ENCODE data around the gene ADGRV1.
"Not testable (repeated sequence)": the region's sequence is repeated elsewhere in the genome, so short reads cannot be mapped to it uniquely, and the experiment has no call there.

ADGRV1 gene

DNA sequence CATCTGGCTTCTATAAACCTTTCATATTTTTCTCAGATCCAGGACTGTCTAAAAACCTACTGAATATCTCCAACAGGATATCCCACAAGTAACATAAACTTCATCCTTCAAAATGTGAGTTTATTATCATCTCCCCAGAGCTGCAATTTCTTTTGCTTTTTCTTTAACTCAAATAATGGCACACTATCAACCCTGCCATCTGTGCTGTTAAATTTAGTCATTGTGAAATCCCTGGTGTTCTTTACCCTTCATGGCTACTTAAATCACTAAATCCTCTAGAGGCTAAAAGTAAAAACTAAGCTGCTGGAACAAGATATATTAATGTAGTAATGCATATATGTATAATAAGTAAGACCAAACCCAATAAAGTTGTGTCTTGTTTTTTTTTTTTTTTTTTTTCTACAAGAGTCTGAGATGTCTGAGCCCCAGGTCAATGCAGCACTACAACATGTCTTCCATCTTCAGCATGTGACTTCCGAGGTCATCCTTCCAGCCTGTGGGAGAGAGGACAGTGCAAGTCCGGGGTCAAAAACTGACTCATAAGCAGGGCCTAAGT lies 362.9 kb downstream of the ADGRV1 start:
- DNase-seq = no peak

DNA sequence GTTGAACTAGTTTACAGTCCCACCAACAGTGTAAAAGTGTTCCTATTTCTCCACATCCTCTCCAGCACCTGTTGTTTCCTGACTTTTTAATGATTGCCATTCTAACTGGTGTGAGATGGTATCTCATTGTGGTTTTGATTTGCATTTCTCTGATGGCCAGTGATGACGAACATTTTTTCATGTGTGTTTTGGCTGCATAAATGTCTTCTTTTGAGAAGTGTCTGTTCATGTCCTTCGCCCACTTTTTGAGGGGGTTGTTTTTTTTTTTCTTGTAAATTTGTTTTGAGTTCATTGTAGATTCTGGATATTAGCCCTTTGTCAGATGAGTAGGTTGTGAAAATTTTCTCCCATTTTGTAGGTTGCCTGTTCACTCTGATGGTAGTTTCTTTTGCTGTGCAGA lies 365.6 kb downstream of the ADGRV1 start:
- not testable (repeated sequence) for DNase-seq

DNA sequence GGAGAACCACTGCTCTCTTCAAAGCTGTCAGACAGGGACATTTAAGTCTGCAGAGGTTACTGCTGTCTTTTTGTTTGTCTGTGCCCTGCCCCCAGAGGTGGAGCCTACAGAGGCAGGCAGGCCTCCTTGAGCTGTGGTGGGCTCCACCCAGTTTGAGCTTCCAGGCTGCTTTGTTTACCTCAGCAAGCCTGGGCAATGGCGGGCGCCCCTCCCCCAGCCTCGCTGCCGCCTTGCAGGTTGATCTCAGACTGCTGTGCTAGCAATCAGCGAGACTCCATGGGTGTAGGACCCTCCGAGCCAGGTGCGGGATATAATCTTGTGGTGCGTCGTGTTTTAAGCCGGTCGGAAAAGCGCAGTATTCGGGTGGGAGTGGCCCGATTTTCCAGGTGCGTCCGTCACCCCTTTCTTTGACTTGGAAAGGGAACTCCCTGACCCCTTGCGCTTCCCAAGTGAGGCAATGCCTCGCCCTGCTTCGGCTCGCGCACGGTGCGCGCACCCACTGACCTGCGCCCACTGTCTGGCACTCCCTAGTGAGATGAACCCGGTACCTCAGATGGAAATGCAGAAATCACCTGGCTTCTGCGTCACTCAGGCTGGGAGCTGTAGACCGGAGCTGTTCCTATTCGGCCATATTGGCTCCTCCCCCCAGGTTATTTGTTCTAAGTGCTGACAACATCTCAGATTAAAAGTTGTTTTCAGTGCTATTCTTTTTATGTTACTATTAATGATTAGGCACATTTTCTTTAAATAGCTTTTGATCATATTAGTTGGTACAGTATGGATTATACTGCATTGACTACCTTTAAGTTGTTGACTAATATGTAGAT lies 370.6 kb downstream of the ADGRV1 start:
- not testable (repeated sequence) for DNase-seq

DNA sequence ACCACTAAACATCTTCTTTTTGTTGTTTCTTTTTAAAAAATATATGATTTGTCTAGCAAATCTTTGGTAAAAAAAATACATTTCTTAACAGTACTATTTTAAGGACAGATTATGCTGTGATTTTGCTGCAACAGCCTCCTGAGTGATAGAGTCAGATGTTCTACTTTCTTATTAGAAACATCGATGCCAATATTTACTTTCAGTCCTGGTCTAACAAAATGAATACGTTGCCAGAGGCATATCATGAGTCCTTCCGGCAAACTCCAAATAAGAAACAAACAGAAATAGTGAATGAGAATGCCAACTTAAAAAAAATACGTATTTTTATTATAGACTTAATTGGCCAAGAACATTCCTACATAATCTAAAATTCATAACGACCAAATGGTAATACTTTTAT lies 371.5 kb downstream of the ADGRV1 start:
- no peak for DNase-seq

DNA sequence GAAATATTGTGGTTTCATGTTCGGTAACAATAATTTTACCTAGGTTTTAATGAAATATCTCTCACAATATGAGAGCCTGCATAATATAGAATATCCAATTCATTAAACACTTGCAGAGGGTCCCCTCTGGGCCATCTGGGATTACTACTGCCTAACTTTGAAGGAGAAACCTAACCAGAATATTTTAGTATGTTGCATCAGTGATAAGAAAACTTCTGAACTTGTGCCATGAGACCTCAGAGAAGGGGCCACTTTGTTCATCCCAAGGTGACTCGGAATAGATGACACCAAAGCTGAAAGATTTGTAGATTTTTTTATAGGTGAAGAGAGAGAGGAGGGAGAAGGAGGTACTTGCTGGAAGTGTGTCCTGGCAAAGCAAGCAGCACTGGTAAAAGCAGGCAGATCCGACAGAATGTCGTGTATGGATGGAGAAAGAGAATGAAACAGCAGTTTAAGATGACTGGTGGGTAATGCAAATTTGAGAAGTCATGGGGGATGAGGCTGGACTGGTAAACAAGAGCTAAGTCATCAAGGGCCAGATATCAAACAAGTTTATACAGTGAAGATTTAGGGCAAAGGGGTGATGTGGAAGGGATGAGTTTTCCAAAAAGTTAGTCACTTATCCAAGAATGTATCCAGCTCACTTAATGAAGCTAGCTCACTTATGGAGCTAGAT lies 372.3 kb downstream of the ADGRV1 start:
- DNase-seq = no peak

DNA sequence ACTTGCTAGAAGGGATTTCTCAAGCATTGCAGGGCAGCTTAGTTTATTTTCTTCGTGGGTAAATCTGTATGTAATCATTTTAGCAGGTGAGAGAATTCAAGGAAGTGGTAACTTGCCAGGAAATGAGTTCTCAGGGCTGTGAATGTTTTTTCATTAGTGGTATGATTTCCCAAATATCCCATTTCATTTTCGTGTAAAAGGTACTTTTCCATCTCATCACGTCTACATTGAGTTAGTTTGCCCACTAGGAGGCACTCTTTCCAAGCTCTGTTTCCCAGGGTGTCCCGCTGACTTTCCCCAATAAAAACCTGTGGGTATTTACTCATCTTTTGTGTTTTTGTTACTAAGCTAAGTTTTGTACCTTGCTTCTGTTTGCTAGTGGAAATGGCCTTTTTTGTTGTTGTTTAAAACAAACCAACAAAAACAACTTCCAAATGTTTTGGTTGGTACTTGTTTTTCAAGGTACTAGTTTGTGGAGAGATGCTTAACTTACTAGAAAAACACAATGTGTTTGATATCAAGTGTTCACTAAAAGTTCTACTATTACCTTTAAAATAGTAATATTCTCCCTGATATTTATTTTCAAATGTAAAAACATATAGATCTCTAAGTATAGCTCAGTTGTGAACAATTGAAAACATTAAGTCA lies 373.6 kb downstream of the ADGRV1 start:
- DNase-seq = no peak

DNA sequence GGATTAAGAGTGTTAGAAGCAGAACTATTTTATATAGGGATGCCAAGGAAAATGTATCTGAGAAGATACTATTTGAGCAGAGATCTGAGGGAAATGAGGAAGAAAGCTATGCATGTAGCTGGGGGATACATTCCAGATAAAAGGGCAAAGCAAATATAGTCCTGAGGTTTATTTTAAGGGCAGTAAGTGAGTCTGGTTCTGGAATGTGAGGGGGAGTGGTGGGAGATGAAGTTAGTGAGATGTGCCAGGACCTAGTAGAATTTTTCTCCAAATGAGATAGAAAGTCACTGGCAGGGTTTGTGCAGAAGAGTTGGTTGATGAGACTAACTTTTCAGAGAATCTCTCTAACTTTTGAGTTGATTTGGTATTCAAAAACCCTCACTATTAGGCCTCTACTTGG lies 374.7 kb downstream of the ADGRV1 start:
- DNase-seq = no peak

DNA sequence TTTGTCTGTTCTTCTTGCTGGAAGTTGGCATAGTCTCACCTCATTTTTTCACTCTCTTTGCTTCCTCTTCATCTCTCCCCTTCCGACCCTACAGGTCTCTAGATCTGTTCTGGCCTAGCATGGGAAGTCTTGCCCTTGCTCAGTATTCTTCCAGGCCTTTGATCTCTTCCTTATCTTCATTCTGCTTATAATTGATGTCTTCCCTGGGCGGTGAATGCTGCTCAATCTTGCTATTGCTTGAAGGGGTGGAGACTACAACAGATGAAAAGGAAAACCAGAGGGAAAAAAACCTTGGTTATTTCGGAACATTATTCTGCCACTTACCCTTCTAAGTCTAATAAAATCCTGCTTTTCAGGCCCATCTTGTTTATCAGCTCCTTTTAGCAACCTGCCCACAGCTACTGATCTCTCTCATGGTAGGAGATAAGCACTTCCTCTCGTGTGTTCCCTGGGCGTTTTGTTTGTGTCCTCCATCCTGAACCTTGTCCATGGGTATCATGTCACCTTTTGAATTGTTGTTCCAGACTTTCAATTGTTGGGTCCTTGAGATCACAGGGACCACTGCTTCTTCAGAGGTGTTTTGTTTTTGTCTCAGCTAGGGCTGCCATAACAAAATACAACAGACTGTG lies 375.6 kb downstream of the ADGRV1 start:
- DNase-seq = no peak

DNA sequence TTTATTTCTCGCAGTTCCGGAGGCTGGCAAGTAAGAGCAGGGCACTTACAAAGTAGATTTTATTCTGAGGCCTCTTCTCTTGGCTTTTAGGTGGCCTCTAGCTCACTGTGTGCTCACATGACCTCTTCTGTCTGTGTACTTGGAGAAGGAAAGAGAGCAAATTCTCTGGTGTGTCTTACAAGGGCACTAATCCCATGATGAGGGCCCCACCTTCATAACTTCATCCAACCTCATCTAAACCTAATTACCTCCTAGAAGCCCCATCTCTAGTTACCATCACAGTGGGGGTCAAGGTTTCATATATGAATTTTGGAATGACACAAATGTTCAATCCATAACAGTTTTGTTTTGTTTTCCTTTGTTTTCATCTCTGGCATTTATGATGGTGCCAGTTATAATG lies 376.1 kb downstream of the ADGRV1 start:
- DNase-seq = no peak

DNA sequence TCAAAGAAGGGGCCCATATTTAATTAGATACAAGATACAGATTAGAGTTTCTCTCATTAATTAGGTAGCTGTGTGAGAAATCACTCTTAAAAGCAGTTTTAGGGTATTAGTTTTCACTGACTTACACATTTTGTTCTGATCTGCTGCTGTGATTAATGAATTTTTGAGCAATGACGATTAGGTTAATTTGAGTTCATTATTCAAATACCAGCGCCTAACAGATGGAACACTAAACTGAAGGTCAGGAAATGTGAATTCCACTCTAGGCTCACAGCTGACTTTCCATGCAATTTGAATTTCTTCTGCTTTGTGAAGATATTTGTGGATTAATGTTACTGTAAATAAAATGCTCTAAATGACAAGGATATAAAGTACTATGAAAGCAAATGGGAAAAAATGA lies 380.6 kb downstream of the ADGRV1 start:
- DNase-seq = no peak

DNA sequence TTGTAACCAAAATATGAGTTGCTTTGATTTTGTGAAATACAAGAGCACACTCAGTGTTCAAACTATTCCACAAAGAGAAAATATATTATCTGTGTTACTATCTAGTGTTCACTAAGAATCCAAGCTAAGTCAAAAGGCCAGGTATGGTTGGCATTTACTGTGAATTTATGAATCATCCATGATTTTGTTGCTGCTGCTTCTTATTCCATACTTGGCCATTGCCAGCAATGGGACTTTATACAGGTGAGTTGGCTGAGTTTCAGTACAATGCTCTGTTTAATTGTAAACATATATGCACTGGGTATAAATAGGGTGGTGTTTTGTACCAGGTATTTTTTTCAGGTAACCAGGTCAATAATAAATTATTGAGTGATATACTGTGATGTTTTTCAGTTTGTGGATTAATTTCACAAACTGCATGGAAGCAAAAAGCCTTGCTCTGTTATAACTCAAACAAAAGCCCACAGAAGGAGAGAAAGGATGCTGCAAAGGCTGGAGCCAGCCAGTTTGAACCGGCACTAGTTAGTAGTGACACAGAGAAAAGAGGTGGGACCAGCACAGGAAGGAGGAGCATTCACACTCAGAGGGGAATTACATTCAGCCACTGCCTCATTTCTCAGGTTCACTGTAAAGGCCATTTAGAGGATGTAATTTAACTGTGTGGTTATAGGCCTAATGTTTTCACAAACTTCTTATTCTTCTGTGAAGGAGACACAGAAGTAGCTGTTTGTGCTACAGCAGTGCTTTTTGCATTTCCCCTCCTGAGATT lies 381.8 kb downstream of the ADGRV1 start:
- no peak for DNase-seq

DNA sequence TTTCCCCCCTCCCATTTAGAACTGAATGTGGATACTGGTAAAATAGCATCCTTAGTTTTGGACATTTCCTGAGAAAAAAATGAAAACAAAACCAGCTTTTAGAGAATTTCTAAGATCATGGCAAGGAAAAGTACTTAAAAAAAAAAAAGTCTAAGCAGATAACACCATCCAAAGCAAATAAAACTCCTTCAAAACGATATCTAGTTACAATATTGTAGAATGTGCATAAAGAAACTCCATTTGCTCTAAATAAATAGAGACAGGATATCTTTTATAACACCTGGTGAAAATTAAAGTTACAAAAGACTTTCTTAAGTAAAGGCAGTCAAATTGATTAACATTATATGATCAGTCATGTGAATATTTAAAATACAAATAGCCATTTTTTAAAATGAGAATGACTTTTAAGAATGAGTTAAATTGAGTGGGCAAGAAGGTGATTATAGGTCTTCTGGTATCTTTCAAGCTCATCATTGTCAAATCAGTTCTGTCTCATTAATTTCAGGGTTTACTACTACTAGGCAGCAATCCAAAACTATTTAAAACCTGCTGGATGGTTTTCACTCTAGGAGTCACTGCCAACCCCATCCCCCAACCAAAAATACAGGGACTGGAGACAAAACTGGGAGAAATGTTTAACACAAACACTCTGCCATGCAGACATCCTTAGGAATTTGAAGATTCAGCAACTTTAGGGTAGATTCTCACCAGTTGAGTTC lies 382.6 kb downstream of the ADGRV1 start:
- no peak for DNase-seq

DNA sequence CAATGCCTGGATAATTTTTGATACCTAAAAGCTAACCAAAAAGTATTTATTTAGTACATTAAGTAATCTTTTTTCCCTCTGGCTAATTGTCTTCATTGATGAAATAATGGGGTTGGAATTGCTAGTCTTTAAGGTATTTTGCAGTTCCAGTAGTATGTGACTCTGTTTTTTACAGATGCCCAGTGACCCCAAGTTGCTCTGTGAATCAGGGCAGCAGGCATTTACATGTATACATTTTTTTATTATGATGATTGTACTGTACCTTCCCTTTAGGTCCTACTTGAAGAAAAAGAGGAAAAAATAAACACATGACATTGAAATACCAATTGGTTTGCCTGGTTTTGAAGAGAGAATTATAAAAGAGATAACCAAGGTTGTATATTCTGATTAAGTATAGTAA lies 385.5 kb downstream of the ADGRV1 start:
- DNase-seq = no peak

DNA sequence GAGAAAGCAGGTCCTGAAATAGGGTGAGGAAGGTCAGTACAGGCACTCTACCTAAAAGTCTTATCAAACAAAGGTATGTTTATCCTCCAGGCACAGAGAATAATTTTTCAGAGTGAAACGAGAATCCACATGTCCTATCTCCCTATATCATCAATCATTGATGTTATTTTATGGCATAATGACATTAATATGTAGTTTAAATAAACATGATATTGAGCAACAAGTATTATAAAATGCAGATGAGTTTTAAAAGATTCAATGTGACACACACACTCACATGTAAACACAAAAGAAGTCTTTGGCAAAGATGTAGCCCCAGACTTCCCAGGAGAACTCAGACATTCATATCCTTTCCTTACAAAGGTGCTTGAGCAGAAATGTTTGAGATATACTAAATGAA lies 389.1 kb downstream of the ADGRV1 start:
- no peak for DNase-seq

DNA sequence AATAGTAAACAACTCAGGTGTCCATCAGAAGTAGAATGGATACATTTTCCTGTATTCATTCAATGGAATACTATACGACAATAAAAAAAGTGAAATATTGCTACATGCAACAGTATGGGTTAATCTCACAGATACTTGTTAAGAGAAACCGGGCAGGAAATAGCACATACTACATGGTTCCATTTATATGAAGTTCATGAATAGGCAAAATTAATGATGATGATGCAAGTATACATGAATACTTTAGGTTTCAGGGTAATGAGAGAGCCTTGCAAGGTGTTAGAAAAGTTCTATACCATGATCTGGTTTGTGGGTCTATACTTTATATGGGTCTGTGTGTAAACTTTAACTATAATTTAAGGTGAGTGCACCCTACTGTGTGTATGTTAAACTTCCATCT lies 390.4 kb downstream of the ADGRV1 start:
- no peak for DNase-seq

DNA sequence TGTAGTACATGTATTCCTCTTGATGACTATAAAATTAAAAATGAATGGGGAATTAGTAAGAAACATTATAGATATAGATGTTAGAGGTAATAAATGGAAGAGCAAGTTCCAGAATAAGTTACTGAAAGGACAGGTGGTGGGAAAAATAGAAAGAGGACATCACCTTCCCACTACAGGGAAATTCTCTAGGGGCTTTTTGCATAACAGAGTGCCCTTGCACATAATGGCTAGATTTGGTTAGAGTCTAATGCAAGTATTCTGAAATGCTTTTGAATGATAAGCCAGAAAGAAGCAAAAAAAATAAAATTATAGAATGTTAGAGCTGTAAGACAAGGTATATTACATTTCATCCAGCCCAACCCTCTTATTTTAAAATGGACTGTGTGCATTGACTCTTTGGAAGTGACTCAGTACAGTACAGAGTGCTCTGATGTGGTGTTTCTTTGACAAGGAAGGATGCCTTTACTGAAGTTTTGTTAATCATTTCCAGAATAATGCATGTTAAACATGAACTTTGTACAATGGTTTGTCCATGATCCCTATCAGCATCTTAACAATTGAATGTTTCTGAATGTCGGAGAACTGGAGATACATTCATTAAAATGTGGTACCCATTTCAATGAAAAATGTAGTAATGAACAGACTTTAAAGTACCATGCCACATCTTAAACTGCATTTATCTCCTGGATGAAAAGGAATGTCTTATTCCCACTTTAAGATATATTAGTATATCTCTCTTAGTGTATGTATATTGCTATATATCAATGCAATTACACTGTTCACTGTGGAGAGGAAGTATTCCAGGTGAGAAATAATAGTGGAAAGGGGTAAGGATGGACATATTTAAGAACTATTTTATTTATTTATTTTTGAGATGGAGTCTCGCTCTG lies 391.1 kb downstream of the ADGRV1 start:
- no peak for DNase-seq

DNA sequence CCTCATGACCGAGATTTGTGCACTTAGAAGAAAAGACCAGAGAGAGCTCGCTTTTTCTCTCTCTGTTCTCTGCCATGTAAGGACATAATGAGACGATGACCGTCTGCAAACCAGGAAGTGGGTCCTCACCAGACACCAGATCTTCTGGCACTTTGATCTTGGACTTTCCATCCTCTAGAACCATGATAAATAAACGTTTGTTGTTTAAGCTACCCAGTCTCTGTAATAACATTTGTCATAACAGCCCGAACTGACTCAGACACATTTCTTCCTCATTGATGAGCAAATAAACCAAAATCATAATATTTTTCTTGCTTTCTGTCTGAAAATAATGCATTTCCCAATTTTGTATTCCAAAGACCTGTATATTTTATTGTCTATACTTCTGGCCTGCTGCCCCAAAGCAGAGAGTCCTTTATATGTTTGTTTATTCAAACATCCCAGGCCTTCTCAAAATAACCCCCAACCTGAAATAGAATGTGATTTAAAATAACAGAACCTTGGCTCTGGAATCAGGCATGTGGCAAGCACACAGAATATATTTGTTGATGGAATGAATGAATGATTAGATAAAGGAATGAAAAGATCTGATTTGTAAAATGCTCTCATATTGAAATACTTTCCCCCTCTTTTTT lies 396.5 kb downstream of the ADGRV1 start:
- no peak for DNase-seq

DNA sequence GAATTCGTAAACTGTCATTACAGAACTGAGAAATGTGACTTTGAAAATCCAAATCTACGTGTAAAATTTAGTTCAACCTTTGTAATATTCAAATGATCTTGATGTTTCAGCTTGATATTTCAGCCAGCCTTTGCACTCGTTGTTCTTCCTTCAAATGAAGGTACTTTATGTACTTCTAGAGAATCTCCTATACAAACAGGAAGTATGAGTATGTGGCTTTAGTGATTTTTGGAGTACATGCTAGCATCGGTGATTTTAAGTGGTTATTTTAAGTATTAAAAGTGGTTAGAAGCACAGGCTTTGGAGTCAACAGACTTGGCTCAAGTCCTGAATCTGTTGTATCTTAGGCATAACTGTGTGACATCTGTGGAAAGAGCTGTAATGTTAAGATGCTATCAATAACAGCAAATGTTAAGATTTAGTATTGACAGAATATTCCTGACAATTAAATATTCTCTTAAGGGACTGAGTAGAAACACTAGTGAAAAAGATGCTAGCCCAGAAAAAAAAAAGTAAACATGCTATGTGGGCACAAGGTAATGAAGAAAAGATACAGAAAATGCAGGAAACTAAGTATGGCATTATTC lies 398.0 kb downstream of the ADGRV1 start:
- no peak for DNase-seq

DNA sequence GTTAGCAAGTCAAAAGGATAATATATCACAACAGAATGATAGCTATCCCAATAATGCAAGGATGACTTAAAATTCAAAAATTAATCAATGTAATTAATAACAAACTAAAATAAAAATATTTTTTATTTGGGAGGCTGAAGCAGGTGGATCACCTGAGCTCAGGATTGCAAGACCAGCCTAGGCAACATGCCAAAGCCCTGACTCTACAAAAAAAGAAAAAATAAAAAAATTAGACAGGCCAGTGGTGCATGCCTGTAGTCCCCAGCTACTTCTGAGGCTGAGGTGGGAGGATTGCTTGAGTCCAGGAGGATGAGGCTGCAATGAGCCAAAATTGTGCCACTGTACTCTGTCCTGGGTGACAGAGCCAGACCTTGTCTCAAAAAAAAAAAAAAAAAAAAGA lies 399.3 kb downstream of the ADGRV1 start:
- DNase-seq = no peak

DNA sequence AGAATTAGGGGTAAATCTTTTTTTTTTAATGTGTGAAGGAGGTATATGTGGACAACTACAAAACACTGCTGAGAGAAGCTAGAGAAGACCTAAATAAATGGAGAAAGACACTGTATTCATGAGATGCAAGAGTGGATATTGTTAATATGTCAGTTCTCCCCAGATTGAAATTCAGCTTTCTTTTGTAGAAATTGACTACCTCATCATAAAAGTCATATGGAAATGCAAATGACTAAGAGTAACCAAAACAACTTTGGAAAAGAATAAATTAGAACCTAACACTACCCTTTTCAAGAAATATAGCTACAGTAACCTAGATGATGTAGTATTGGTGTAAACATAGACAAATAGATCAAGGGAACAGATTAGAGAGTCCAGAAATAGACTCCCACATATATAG lies 400.7 kb downstream of the ADGRV1 start:
- no peak for DNase-seq

All from activated T-cell treated with anti-CD3 and anti-CD28 coated beads, Interleukin-2, amount 50 U/mL, for 1 hour (primary cell).